ENCODE results near the gene CAMKK1. TPM values are rescaled to one million over a fixed set of nuclear protein-coding genes. Genes with fewer than 3 reads are reported as not detected.

The CAMKK1 gene
- total RNA-seq, 1 experiment from 2014 or later: 4.3 TPM

- intact Hi-C loops (cut with micrococcal nuclease): no loop called here
- no peaks in the 10 kb centered on the region for H3K9me3 Mint-ChIP-seq (ENCODE audit: unreplicated experiment)
- BruUV-seq (replicated peaks): no TSS peak
- H3K4me1 Mint-ChIP-seq (ENCODE audit: insufficient read depth, unreplicated experiment): no peaks in the 10 kb centered on the region
- no peak overlapping the region for H3K27ac Mint-ChIP-seq (ENCODE audit: low read depth, unreplicated experiment)
- CTCF ChIA-PET: interaction anchor here (0.7 kb wide), 1 partner anchor 15 kb away, joined by 3 read pairs; no protein-coding TSS in a partner anchor
- POLR2A ChIA-PET: interaction anchor here (0.6 kb wide), 1 partner anchor 154 kb away, joined by 3 read pairs; no protein-coding TSS in a partner anchor
- TF ChIP-seq CTCF (IDR thresholded peaks at IDR 0.05; ENCODE audit: unreplicated experiment): no peak
- DNase-seq (ENCODE audit: unreplicated experiment): no peak
- no peak overlapping the region for H3K4me3 Mint-ChIP-seq (ENCODE audit: unreplicated experiment)
- H3K27me3 Mint-ChIP-seq (ENCODE audit: insufficient read depth, unreplicated experiment): no peaks in the 10 kb centered on the region
- H3K36me3 Mint-ChIP-seq (ENCODE audit: insufficient read depth, unreplicated experiment): peaks cover 72% of the 10 kb centered on the region
Measured at GRCh38 chr17:3812771-3813170, 80.1 kb downstream of the CAMKK1 start.

GRCh38 chr17:3812284-3812683 is 80.6 kb downstream of the CAMKK1 start:
- H3K27ac Mint-ChIP-seq (ENCODE audit: low read depth, unreplicated experiment): no peak overlapping the region
- no peak for DNase-seq (ENCODE audit: unreplicated experiment)
- peaks cover 70% of the 10 kb centered on the region for H3K36me3 Mint-ChIP-seq (ENCODE audit: insufficient read depth, unreplicated experiment)
- intact Hi-C loops (cut with micrococcal nuclease): no loop called here
- H3K9me3 Mint-ChIP-seq (ENCODE audit: unreplicated experiment): no peaks in the 10 kb centered on the region
- ChIA-PET CTCF (interaction anchor here (0.7 to 3.3 kb wide), 2 partner anchors 15 to 75 kb away, joined by 3 to 22 read pairs; no protein-coding TSS in a partner anchor), POLR2A (interaction anchor here (0.6 to 0.7 kb wide), 2 partner anchors 9 to 154 kb away, joined by 3 to 4 read pairs; no protein-coding TSS in a partner anchor)
- TF ChIP-seq CTCF (IDR thresholded peaks at IDR 0.05; ENCODE audit: unreplicated experiment): no peak
- no peaks in the 10 kb centered on the region for H3K27me3 Mint-ChIP-seq (ENCODE audit: insufficient read depth, unreplicated experiment)
- H3K4me3 Mint-ChIP-seq (ENCODE audit: unreplicated experiment): no peak overlapping the region
- TSS peak; percentile 49 for BruUV-seq (replicated peaks)
- H3K4me1 Mint-ChIP-seq (ENCODE audit: insufficient read depth, unreplicated experiment): no peaks in the 10 kb centered on the region

Other genes with a start within 250 kb of the CAMKK1 start
- 130 and 147 TPM in 2 replicates for gene TAX1BP3, start 224.5 kb downstream of the CAMKK1 start, total RNA-seq (2022)
- gene EMC6, start 224.2 kb downstream of the CAMKK1 start, total RNA-seq (2022): 72.2 and 78.5 TPM in 2 replicates
- 4.8 and 4.9 TPM in 2 replicates for gene P2RX5, start 196.9 kb downstream of the CAMKK1 start, total RNA-seq (2022)
- 3.7 and 6.4 TPM in 2 replicates for gene HASPIN, start 169.2 kb downstream of the CAMKK1 start, total RNA-seq (2022)
- 23.8 and 26.6 TPM in 2 replicates for gene ITGAE, start 91.9 kb downstream of the CAMKK1 start, total RNA-seq (2022)
- gene NCBP3, start 46.8 kb downstream of the CAMKK1 start, total RNA-seq (2022): 47.1 and 52.5 TPM in 2 replicates
- gene P2RX1, start 23.4 kb upstream of the CAMKK1 start, total RNA-seq (2022): not detected in 2 replicates
- not detected in 2 replicates for gene ATP2A3, start 71.4 kb upstream of the CAMKK1 start, total RNA-seq (2022)
- 35.0 and 37.9 TPM in 2 replicates for gene ZZEF1, start 250.0 kb upstream of the CAMKK1 start, total RNA-seq (2022)